Measurements from ENCODE around the gene SEPHS1. TPM values are rescaled to one million over a fixed set of nuclear protein-coding genes. Genes with fewer than 3 reads are reported as not detected.
"Not testable (repeated sequence)": the region's sequence is repeated elsewhere in the genome, so short reads cannot be mapped to it uniquely, and the experiment has no call there.

SEPHS1 gene
- total RNA-seq, 1 donor from 2014 or later: 46.0 TPM

DNA sequence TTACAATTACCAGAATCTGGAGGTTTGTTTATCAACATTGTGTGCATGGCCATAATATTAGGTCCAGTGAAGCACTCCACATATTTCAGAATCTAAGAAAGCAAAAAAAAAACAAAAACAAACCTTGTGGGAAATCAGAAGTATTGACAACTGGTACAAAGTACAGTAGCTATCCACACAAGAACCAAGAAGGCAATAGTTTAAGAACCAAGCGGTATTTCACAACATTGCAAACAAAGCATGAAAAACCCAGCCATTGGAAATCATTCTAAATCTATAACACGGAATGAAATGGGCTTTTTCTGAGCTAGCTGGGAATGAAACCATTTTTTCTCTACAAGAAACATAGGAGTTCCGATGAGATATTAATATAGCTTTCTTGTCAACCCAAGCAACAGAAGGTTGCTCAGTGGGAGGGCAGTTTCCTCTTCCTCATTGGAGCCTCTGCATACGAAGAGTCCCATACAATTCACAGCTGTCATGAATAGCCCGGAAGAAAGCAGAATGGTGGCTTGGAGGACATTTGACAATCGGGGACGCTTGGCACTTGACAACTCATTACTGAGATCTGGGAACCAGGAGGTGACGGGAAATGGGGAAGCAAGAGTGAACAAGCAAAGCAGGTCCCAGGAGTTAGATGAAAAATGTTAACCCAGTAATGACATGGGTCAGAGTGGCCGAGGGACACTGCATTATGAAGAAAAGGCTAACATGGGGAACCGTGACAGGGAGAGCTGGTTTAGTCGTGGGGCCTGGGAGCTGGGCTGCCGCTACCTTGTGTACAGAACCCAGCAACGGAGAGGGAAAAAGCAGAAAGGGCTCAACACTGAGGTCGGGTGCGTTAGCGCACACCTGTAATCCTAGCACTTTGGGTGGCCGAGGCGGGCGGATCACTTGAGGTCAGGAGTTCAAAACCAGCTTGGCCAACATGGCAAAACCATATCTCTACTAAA lies 56.0 kb downstream of the SEPHS1 start:
- intact Hi-C loops (cut with micrococcal nuclease): no loop called here

DNA sequence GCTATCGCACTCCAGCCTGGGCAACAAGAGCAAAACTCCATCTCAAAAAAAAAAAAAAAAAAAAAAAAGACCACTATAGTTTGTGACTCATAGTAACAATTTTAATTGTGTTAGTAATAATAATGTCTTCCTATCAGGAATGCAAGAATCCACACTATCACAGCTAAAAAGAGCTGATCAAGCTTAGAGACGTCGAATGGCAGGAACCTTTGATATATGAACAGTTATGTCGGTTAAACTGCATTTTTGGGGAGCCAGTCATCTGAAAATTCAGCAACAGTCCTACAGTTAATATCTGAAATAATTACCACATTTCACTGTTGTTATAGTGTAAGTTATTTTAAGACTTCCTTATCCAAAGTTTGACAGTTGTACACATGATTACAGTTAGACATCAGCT lies 57.0 kb downstream of the SEPHS1 start:
- intact Hi-C loops (cut with micrococcal nuclease): no loop called here

GRCh38 chr10:13284050-13284449 lies 64.0 kb downstream of the SEPHS1 start:
- intact Hi-C loops (cut with micrococcal nuclease): no loop called here

DNA sequence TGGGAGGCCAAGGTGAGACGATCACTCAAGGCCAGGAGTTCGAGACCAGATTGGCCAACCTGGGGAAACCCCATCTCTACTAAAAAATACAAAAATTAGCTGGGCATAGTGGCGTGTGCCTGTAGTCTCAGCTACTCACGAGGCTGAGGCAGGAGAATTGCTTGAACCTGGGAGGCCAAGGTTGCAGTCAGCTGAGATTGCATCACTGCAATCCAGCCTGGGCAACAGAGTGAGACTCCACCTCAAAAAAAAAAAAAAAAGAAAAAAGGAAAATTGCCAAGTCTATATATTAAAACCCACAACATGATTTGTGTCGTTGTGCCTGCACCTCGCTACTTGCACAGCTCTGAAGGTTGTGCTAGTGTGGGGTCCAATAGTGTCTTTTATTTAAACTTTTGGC lies 65.7 kb downstream of the SEPHS1 start:
- intact Hi-C loops (cut with micrococcal nuclease): not testable (repeated sequence)

GRCh38 chr10:13276749-13277365 lies 71.2 kb downstream of the SEPHS1 start:
- intact Hi-C loops (cut with micrococcal nuclease): no loop called here

GRCh38 chr10:13276146-13276545 lies 71.9 kb downstream of the SEPHS1 start:
- intact Hi-C loops (cut with micrococcal nuclease): not testable (repeated sequence)

GRCh38 chr10:13272164-13272571 lies 75.9 kb downstream of the SEPHS1 start:
- intact Hi-C loops (cut with micrococcal nuclease): no loop called here

DNA sequence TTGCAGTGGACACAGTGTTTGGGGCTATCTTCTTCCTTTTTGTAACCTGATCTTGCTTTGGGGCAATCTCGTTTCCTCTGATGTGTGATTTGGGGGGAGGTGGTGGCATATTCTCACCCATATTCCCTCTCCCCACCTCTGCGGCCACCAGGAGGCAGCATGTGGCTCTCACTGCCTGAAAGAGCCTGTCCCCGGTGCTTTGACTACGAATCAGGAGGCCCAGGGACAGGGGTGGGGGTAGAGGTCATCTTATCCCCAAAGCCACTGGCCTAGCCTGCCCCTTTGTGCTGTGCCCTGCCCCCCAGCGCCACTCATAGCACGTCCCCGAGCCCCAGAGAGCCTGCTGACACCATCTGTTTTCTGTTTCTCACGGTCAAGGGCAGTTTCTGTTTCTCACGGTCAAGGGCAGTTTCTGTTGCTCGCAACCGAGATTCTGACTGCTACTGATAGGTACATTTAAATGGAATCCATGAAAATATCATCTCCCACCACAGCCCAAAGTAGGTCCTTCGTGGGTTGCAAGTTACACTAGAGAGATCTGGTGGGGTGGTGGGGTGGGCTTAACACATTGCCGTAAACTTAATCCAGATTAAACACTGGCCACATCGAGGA lies 76.4 kb downstream of the SEPHS1 start:
- intact Hi-C loops (cut with micrococcal nuclease): loop anchor here (1.0 kb wide), 2 partner anchors 31 to 80 kb away; no protein-coding TSS in a partner anchor

GRCh38 chr10:13270877-13271551 lies 77.1 kb downstream of the SEPHS1 start:
- intact Hi-C loops (cut with micrococcal nuclease): loop anchor here (1.0 kb wide), 2 partner anchors 31 to 80 kb away; no protein-coding TSS in a partner anchor

- intact Hi-C loops (cut with micrococcal nuclease): no loop called here
Measured at GRCh38 chr10:13268841-13269240, 79.3 kb downstream of the SEPHS1 start.

DNA sequence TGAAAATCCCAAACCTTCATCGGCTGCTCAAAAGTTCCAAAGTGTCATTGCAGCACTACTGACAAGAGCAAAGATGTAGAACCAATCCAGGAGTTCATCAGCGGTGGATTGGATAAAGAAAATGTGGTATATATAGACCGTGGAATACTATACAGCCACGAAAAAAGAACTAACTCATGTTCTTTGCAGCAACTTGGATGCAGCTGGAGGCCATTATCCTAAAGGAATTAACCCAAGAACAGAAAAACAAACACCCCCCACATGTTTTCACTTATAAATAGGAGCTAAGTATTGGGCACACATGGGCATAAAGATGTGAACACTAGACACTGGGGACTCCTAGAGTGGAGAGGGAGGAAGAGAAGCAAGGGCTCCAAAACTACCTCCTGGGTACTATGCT lies 79.8 kb downstream of the SEPHS1 start:
- intact Hi-C loops (cut with micrococcal nuclease): no loop called here

Other genes with a start within 250 kb of the SEPHS1 start
- 155 and 166 TPM in 2 replicates for gene OPTN, start 248.1 kb downstream of the SEPHS1 start, total RNA-seq
- 50.7 and 55.5 TPM in 2 replicates for gene MCM10, start 186.7 kb downstream of the SEPHS1 start, total RNA-seq
- not detected in 2 replicates for gene UCMA, start 113.9 kb downstream of the SEPHS1 start, total RNA-seq
- 9.3 and 10.2 TPM in 2 replicates for gene PHYH, start 48.2 kb downstream of the SEPHS1 start, total RNA-seq
- gene BEND7, start 180.7 kb upstream of the SEPHS1 start, total RNA-seq: not detected in 2 replicates
- 24.6 and 25.6 TPM in 2 replicates for gene PRPF18, start 238.7 kb upstream of the SEPHS1 start, total RNA-seq

Measured in T-helper 1 cell treated with Interleukin-12 subunit alpha and Interleukin-12 subunit beta and Interleukin-4 antibody, amounts not matched to agents 30 ng/mL and 1 ng/mL, for 36 hours (primary cell).